Liver (tissue), 9 donors: Measurements from ENCODE around the gene USP24. TPM values are rescaled to one million over a fixed set of nuclear protein-coding genes. Genes with fewer than 3 reads are reported as not detected.

Source experiments
- DNase-seq: peaks from one replicate; pipeline ENCODE4 v3.0.0-alpha.2; 2017; ENCODE audit warnings: low spot score
- H3K27ac ChIP-seq, 2 donors: one replicate each; pipeline ENCODE4 v1.7.0; 2013; ENCODE audit warnings: inconsistent platforms in 2 of 2, low read length in 2 of 2, control low read depth in 1 of 2, low read depth in 1 of 2, mild to moderate bottlenecking in 1 of 2
- H3K27me3 ChIP-seq, 4 donors: one replicate each; pipeline versions ENCODE4 v1.6.1 to v1.7.0; 2013; ENCODE audit warnings: low read length in 3 of 4, inconsistent platforms in 1 of 4, mild to moderate bottlenecking in 1 of 4, moderate library complexity in 1 of 4; ENCODE audit not compliant: control insufficient read depth in 4 of 4, insufficient read depth in 4 of 4
- H3K36me3 ChIP-seq, 4 donors: one replicate each; pipeline versions ENCODE4 v1.6.1 to v1.7.0; 2013; ENCODE audit warnings: low read length in 3 of 4, mild to moderate bottlenecking in 3 of 4, low read depth in 1 of 4, moderate library complexity in 1 of 4; ENCODE audit not compliant: control insufficient read depth in 4 of 4, insufficient read depth in 3 of 4
- H3K4me1 ChIP-seq, 4 donors: one replicate each; pipeline versions ENCODE4 v1.6.1 to v1.7.0; 2013; ENCODE audit warnings: low read length in 3 of 4, mild to moderate bottlenecking in 3 of 4, moderate library complexity in 1 of 4; ENCODE audit not compliant: control insufficient read depth in 4 of 4, insufficient read depth in 4 of 4
- H3K4me3 ChIP-seq, 3 donors: one replicate each; pipeline versions ENCODE4 v1.6.1 to v1.7.0; 2013; ENCODE audit warnings: low read length in 3 of 3, control low read depth in 1 of 3, low read depth in 1 of 3, mild to moderate bottlenecking in 1 of 3
- H3K9ac ChIP-seq, 2 donors: one replicate each; pipeline ENCODE4 v1.7.0; 2013; ENCODE audit warnings: low read length in 2 of 2, mild to moderate bottlenecking in 2 of 2, moderate library complexity in 2 of 2, control low read depth in 1 of 2, low read depth in 1 of 2
- H3K9me3 ChIP-seq, 4 donors: one replicate each; pipeline versions ENCODE4 v1.6.1 to v1.7.0; 2013; ENCODE audit warnings: low read length in 3 of 4; ENCODE audit not compliant: control insufficient read depth in 4 of 4
- EGR1 ChIP-seq, 2 donors: IDR thresholded peaks; 2 replicates each; pipeline ENCODE4 v1.6.1; 2016 to 2018; ENCODE audit warnings: antibody characterized with exemption in 2 of 2, low read depth in 2 of 2
- FOXA1 ChIP-seq: IDR thresholded peaks from 2 replicates; pipeline ENCODE4 v1.6.1; 2016; ENCODE audit warnings: antibody characterized with exemption
- FOXA2 ChIP-seq: IDR thresholded peaks from 2 replicates; pipeline ENCODE4 v1.6.1; 2016; ENCODE audit warnings: antibody characterized with exemption
- GABPA ChIP-seq, 2 donors: IDR thresholded peaks in 1 of 2; conservative IDR thresholded peaks in 1 of 2; 2 replicates each; pipeline ENCODE4 v1.6.1; 2016; ENCODE audit warnings: antibody characterized with exemption in 2 of 2, mild to moderate bottlenecking in 1 of 2, moderate library complexity in 1 of 2
- HNF4A ChIP-seq, 2 donors: conservative IDR thresholded peaks; 2 replicates each; pipeline ENCODE4 v1.6.1; 2016; ENCODE audit warnings: antibody characterized with exemption in 2 of 2, mild to moderate bottlenecking in 2 of 2
- HNF4G ChIP-seq: IDR thresholded peaks from 2 replicates; pipeline ENCODE4 v1.6.1; 2016; ENCODE audit warnings: antibody characterized with exemption
- JUND ChIP-seq, 2 donors: IDR thresholded peaks; 2 replicates each; pipeline ENCODE4 v1.6.1; 2016; ENCODE audit warnings: antibody characterized with exemption in 2 of 2
- NR2F2 ChIP-seq: IDR thresholded peaks from 2 replicates; pipeline ENCODE4 v1.6.1; 2016; ENCODE audit warnings: antibody characterized with exemption
- RAD21 ChIP-seq, 2 donors: IDR thresholded peaks; 2 replicates each; pipeline ENCODE4 v1.6.1; 2016; ENCODE audit warnings: antibody characterized with exemption in 2 of 2, mild to moderate bottlenecking in 2 of 2
- RXRA ChIP-seq, 2 donors: IDR thresholded peaks; 2 replicates each; pipeline ENCODE4 v1.6.1; 2017 to 2018; ENCODE audit warnings: antibody characterized with exemption in 2 of 2, mild to moderate bottlenecking in 1 of 2
- SP1 ChIP-seq: IDR thresholded peaks from 2 replicates; pipeline ENCODE4 v1.6.1; 2018; ENCODE audit warnings: antibody characterized with exemption, mild to moderate bottlenecking
- TAF1 ChIP-seq: conservative IDR thresholded peaks from 2 replicates; pipeline ENCODE4 v1.6.1; 2016; ENCODE audit warnings: antibody characterized with exemption, mild to moderate bottlenecking
- YY1 ChIP-seq: IDR thresholded peaks from 2 replicates; pipeline ENCODE4 v1.6.1; 2016; ENCODE audit warnings: antibody characterized with exemption, mild to moderate bottlenecking
- WGBS: extraction: QIAGEN DNeasy Blood & Tissue Kit; methylation state at CpG from one replicate; pipeline ENCODE4 v1.1.7; 2013; 5-methylcytosine and 5-hydroxymethylcytosine counted together
- polyA plus RNA-seq, 2 donors: library from polyadenylated mRNA; stranded (reverse) in 1 of 2; unstranded in 1 of 2; fragments of 200-250 nt in 1 of 2; fragments of >200 nt in 1 of 2; fragmentation: Nextera tagmentation in 1 of 2; extraction: Ambion mirVana in 1 of 2; gene quantifications; one replicate each; pipeline versions ENCODE4 v1.2.1 to v1.2.3, GENCODE V29; 2013 to 2015
- total RNA-seq, 2 donors: library from RNA; depleted of rRNA; stranded (reverse); fragments of >200 nt; gene quantifications; one replicate each; pipeline ENCODE4 v1.2.3, GENCODE V29; 2014
- TF ChIP-seq, protein P1 (sequence below): IDR thresholded peaks from 2 replicates; pipeline ENCODE4 v1.6.1; 2016; ENCODE audit warnings: antibody characterized with exemption
- TF ChIP-seq, protein P2 (sequence below): fragments of 150-350 bp; IDR thresholded peaks from 2 replicates; pipeline ENCODE4 v1.5.1; 2017; ENCODE audit warnings: improper control_type of control experiment, low read depth, low read length; ENCODE audit not compliant: missing input control
- TF ChIP-seq, protein P3 (sequence below): IDR thresholded peaks from 2 replicates; pipeline ENCODE4 v1.6.1; 2016; ENCODE audit warnings: antibody characterized with exemption, mild to moderate bottlenecking
- TF ChIP-seq, protein P4 (sequence below): IDR thresholded peaks from 2 replicates; pipeline ENCODE4 v1.6.1; 2016; ENCODE audit warnings: antibody characterized with exemption
- TF ChIP-seq, protein P5 (sequence below): IDR thresholded peaks from 2 replicates; pipeline ENCODE4 v1.6.1; 2016; ENCODE audit warnings: antibody characterized with exemption
- donor health status: healthy.
- donor health status: healthy.
- donor health status: healthy.
- donor health status: healthy.
- donor health status: healthy.

The USP24 gene
- total and polyA plus RNA-seq, 4 donors = 7.0 to 75.8 (median 20.3) TPM

DNA sequence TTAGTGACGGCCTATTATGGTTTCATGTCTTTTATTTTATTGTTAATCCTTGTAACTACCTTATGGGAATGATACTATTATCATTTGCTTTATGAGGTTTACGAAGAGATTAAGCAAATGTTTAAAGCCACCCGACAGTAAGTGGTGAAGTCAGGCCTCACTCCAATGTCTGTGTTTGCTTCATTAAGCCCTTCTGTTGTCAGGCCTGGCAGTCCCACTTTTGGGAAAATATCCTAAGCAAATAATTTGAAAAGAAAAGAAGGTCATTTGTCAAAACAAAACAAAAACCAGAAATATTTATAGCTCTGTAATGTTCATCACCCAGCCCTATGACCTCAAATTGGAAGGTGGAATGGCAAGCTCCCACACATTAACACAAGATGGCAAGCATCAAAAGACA is 40.7 kb upstream of the USP24 start:
- Histone ChIP-seq H3K36me3 (no peaks in the 10 kb centered on the region), H3K9me3 (no peaks in the 10 kb centered on the region), H3K27ac (no peak overlapping the region), H3K27me3 (no peaks in the 10 kb centered on the region), H3K4me3 (no peak overlapping the region), H3K9ac (no peak overlapping the region), H3K4me1 (peaks cover 0 to 6% (median 3%) of the 10 kb centered on the region in 4 donors)
- TF ChIP-seq, protein P1, sequence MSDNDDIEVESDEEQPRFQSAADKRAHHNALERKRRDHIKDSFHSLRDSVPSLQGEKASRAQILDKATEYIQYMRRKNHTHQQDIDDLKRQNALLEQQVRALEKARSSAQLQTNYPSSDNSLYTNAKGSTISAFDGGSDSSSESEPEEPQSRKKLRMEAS = no peak
- no peak for TF ChIP-seq TAF1
- TF ChIP-seq, protein P2, sequence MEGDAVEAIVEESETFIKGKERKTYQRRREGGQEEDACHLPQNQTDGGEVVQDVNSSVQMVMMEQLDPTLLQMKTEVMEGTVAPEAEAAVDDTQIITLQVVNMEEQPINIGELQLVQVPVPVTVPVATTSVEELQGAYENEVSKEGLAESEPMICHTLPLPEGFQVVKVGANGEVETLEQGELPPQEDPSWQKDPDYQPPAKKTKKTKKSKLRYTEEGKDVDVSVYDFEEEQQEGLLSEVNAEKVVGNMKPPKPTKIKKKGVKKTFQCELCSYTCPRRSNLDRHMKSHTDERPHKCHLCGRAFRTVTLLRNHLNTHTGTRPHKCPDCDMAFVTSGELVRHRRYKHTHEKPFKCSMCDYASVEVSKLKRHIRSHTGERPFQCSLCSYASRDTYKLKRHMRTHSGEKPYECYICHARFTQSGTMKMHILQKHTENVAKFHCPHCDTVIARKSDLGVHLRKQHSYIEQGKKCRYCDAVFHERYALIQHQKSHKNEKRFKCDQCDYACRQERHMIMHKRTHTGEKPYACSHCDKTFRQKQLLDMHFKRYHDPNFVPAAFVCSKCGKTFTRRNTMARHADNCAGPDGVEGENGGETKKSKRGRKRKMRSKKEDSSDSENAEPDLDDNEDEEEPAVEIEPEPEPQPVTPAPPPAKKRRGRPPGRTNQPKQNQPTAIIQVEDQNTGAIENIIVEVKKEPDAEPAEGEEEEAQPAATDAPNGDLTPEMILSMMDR = no peak
- no peak for TF ChIP-seq YY1
- no peak for TF ChIP-seq SP1
- no peak for TF ChIP-seq FOXA2
- TF ChIP-seq EGR1 (IDR thresholded peaks at IDR 0.05; ENCODE audit: low read depth in 2 of 2) = no peak
- no peak for DNase-seq
- 93% methylated on average over 3 of the region's 3 CpGs for WGBS

DNA sequence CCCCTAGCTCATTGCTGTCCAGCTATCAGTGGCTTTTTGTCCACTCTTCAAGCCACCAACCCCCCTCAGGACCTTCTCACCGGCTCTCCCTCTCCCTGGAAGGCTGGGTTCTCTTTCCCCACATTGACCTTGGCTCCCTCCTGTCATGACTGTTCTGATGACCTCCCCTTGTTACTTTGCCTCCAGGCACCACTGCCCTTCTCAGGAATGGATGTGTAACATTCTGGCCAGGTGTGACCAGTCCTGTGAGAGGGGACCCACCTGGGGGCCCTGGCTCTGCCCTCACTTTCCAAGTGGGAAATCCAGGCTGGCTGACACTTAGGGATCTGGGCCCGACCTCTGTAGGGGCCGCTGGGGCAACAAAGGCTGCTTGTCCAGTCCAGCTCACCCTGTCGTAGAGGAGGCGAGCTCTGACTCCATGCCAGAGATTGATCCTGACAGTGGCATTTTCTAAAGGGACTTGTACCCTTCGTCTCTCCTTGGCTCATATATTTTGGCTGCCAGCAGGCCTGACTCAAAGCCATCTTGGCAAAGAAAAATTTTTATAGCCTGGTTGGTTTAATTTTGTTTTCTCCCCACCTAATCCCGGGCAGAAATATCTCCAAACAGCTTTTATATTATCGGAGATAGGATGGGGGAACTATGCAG is 37.9 kb upstream of the USP24 start:
- Histone ChIP-seq H3K4me3 (no peak overlapping the region), H3K27ac (no peak overlapping the region), H3K9me3 (no peaks in the 10 kb centered on the region), H3K36me3 (no peaks in the 10 kb centered on the region), H3K27me3 (no peaks in the 10 kb centered on the region), H3K4me1 (peaks cover 0 to 6% (median 3%) of the 10 kb centered on the region in 4 donors), H3K9ac (no peak overlapping the region)
- WGBS = 54% methylated on average over 8 of the region's 8 CpGs
- no peak for DNase-seq
- TF ChIP-seq RXRA (IDR thresholded peaks at IDR 0.05) = no peak
- TF ChIP-seq, protein P2 = no peak
- TF ChIP-seq, protein P1 = no peak
- no peak for TF ChIP-seq SP1
- no peak for TF ChIP-seq GABPA (IDR thresholded peaks at IDR 0.05 in 1 of 2, conservative IDR thresholded peaks at IDR 0.05 in 1 of 2)
- no peak for TF ChIP-seq HNF4A (conservative IDR thresholded peaks at IDR 0.05)
- no peak for TF ChIP-seq RAD21 (IDR thresholded peaks at IDR 0.05)
- no peak for TF ChIP-seq EGR1 (IDR thresholded peaks at IDR 0.05; ENCODE audit: low read depth in 2 of 2)
- no peak for TF ChIP-seq FOXA2
- no peak for TF ChIP-seq JUND (IDR thresholded peaks at IDR 0.05)
- no peak for TF ChIP-seq YY1
- TF ChIP-seq, protein P3, sequence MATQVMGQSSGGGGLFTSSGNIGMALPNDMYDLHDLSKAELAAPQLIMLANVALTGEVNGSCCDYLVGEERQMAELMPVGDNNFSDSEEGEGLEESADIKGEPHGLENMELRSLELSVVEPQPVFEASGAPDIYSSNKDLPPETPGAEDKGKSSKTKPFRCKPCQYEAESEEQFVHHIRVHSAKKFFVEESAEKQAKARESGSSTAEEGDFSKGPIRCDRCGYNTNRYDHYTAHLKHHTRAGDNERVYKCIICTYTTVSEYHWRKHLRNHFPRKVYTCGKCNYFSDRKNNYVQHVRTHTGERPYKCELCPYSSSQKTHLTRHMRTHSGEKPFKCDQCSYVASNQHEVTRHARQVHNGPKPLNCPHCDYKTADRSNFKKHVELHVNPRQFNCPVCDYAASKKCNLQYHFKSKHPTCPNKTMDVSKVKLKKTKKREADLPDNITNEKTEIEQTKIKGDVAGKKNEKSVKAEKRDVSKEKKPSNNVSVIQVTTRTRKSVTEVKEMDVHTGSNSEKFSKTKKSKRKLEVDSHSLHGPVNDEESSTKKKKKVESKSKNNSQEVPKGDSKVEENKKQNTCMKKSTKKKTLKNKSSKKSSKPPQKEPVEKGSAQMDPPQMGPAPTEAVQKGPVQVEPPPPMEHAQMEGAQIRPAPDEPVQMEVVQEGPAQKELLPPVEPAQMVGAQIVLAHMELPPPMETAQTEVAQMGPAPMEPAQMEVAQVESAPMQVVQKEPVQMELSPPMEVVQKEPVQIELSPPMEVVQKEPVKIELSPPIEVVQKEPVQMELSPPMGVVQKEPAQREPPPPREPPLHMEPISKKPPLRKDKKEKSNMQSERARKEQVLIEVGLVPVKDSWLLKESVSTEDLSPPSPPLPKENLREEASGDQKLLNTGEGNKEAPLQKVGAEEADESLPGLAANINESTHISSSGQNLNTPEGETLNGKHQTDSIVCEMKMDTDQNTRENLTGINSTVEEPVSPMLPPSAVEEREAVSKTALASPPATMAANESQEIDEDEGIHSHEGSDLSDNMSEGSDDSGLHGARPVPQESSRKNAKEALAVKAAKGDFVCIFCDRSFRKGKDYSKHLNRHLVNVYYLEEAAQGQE = no peak
- TF ChIP-seq, protein P4, sequence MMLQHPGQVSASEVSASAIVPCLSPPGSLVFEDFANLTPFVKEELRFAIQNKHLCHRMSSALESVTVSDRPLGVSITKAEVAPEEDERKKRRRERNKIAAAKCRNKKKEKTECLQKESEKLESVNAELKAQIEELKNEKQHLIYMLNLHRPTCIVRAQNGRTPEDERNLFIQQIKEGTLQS = no peak
- TF ChIP-seq FOXA1 = no peak
- TF ChIP-seq TAF1 = no peak
- TF ChIP-seq HNF4G = no peak
- no peak for TF ChIP-seq NR2F2
- TF ChIP-seq, protein P5, sequence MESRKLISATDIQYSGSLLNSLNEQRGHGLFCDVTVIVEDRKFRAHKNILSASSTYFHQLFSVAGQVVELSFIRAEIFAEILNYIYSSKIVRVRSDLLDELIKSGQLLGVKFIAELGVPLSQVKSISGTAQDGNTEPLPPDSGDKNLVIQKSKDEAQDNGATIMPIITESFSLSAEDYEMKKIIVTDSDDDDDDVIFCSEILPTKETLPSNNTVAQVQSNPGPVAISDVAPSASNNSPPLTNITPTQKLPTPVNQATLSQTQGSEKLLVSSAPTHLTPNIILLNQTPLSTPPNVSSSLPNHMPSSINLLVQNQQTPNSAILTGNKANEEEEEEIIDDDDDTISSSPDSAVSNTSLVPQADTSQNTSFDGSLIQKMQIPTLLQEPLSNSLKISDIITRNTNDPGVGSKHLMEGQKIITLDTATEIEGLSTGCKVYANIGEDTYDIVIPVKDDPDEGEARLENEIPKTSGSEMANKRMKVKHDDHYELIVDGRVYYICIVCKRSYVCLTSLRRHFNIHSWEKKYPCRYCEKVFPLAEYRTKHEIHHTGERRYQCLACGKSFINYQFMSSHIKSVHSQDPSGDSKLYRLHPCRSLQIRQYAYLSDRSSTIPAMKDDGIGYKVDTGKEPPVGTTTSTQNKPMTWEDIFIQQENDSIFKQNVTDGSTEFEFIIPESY = no peak
